H9 (cell line): ENCODE results near the gene ADAD2. TPM values are rescaled to one million over a fixed set of nuclear protein-coding genes. Genes with fewer than 3 reads are reported as not detected.
A peak's percentile ranks its signal among the peaks of the same experiment; 100 is the strongest.

ENCODE experiments used
- DNase-seq: peaks from one replicate; pipeline ENCODE4 v3.0.0-alpha.2; 2017
- H2AFZ ChIP-seq: one replicate; pipeline ENCODE4 v1.6.1; 2013; ENCODE audit warnings: mild to moderate bottlenecking, low read length, control low read depth, moderate library complexity
- H2AK5ac ChIP-seq: 2 replicates; pipeline ENCODE4 v1.6.1; 2013; ENCODE audit warnings: low read length, control low read depth, mixed read lengths; ENCODE audit not compliant: insufficient read length
- H2BK120ac ChIP-seq: one replicate; pipeline ENCODE4 v1.6.1; 2013; ENCODE audit warnings: low read depth, mild to moderate bottlenecking, low read length, control low read depth, inconsistent platforms; ENCODE audit not compliant: poor library complexity, severe bottlenecking
- H2BK12ac ChIP-seq: 2 replicates; pipeline ENCODE4 v1.6.1; 2013; ENCODE audit warnings: low read length, control low read depth, mixed read lengths, low read depth; ENCODE audit not compliant: insufficient read length
- H2BK15ac ChIP-seq: 2 replicates; pipeline ENCODE4 v1.6.1; 2013; ENCODE audit warnings: low read depth, low read length, control low read depth
- H2BK20ac ChIP-seq: one replicate; pipeline ENCODE4 v1.6.1; 2013; ENCODE audit warnings: low read depth, mild to moderate bottlenecking, low read length, control low read depth, inconsistent platforms; ENCODE audit not compliant: poor library complexity, severe bottlenecking
- H2BK5ac ChIP-seq: 2 replicates; pipeline ENCODE4 v1.6.1; 2013; ENCODE audit warnings: low read length, control low read depth, mixed read lengths; ENCODE audit not compliant: insufficient read length
- H3K14ac ChIP-seq: 2 replicates; pipeline ENCODE4 v1.6.1; 2013; ENCODE audit warnings: low read length, control low read depth; ENCODE audit not compliant: insufficient read depth
- H3K18ac ChIP-seq: 2 replicates; pipeline ENCODE4 v1.6.1; 2013; ENCODE audit warnings: low read depth, mild to moderate bottlenecking, mixed read lengths, low read length, control low read depth; ENCODE audit not compliant: insufficient read length
- H3K23ac ChIP-seq: 2 replicates; pipeline ENCODE4 v1.6.1; 2013; ENCODE audit warnings: low read length, control low read depth, mixed read lengths, low read depth; ENCODE audit not compliant: insufficient read length
- H3K23me2 ChIP-seq: 2 replicates; pipeline ENCODE4 v1.6.1; 2013; ENCODE audit warnings: low read depth, mild to moderate bottlenecking, mixed read lengths, low read length, control low read depth; ENCODE audit not compliant: insufficient read length, poor library complexity, severe bottlenecking
- H3K27ac ChIP-seq: 2 replicates; pipeline ENCODE4 v1.5.1; 2013; ENCODE audit warnings: low read length, control low read depth, mixed read lengths, low read depth; ENCODE audit not compliant: insufficient read length
- H3K27me3 ChIP-seq: 2 replicates; pipeline ENCODE4 v1.6.1; 2013; ENCODE audit warnings: low read length, control low read depth, inconsistent platforms; ENCODE audit not compliant: insufficient read depth
- H3K4ac ChIP-seq: 2 replicates; pipeline ENCODE4 v1.6.1; 2013; ENCODE audit warnings: low read depth, mild to moderate bottlenecking, control low read depth, inconsistent platforms, low read length, moderate library complexity
- H3K4me1 ChIP-seq: 2 replicates; pipeline ENCODE4 v1.6.1; 2013; ENCODE audit warnings: low read length, control low read depth, inconsistent platforms; ENCODE audit not compliant: insufficient read depth
- H3K4me2 ChIP-seq: 2 replicates; pipeline ENCODE4 v1.6.1; 2013; ENCODE audit warnings: low read length, control low read depth, mixed read lengths; ENCODE audit not compliant: insufficient read length, insufficient read depth
- H3K56ac ChIP-seq: 2 replicates; pipeline ENCODE4 v1.6.1; 2013; ENCODE audit warnings: low read depth, mild to moderate bottlenecking, mixed read lengths, low read length, control low read depth; ENCODE audit not compliant: insufficient read length
- H3K79me1 ChIP-seq: 2 replicates; pipeline ENCODE4 v1.6.1; 2013; ENCODE audit warnings: low read depth, mild to moderate bottlenecking, moderate library complexity, low read length, control low read depth, inconsistent platforms; ENCODE audit not compliant: insufficient read depth, poor library complexity, severe bottlenecking
- H3K79me2 ChIP-seq: 2 replicates; pipeline ENCODE4 v1.6.1; 2013; ENCODE audit warnings: low read length, control low read depth, inconsistent platforms; ENCODE audit not compliant: insufficient read depth
- H3K9ac ChIP-seq: 2 replicates; pipeline ENCODE4 v1.6.1; 2013; ENCODE audit warnings: low read length, control low read depth, mixed read lengths; ENCODE audit not compliant: insufficient read length; ENCODE audit errors: extremely low read depth
- H3K9me3 ChIP-seq: one replicate; pipeline ENCODE4 v1.6.1; 2013; ENCODE audit warnings: low read depth, low read length, inconsistent platforms; ENCODE audit not compliant: control insufficient read depth
- H3T11ph ChIP-seq: one replicate; pipeline ENCODE4 v1.6.1; 2013; ENCODE audit warnings: mild to moderate bottlenecking, low read length, control low read depth, inconsistent platforms
- H4K20me1 ChIP-seq: one replicate; pipeline ENCODE4 v1.6.1; 2013; ENCODE audit not compliant: control insufficient read depth, insufficient read length, insufficient read depth
- H4K5ac ChIP-seq: 2 replicates; pipeline ENCODE4 v1.6.1; 2013; ENCODE audit warnings: low read depth, mild to moderate bottlenecking, mixed read lengths, low read length, control low read depth; ENCODE audit not compliant: insufficient read length
- H4K8ac ChIP-seq: replicated peaks from 2 replicates; pipeline ENCODE4 v1.6.1; 2013; ENCODE audit warnings: low read length, control low read depth, mixed read lengths, low read depth; ENCODE audit not compliant: insufficient read length
- H4K91ac ChIP-seq: 2 replicates; pipeline ENCODE4 v1.6.1; 2013; ENCODE audit warnings: low read depth, mild to moderate bottlenecking, moderate library complexity, mixed read lengths, low read length, control low read depth; ENCODE audit not compliant: insufficient read length
- H3K27ac Mint-ChIP-seq, 3 experiments: 2 replicates in 2 of 3; 3 replicates in 1 of 3; pipeline ENCODE4 v1.8.0; 2020 to 2021; ENCODE audit warnings: mixed read lengths in 3 of 3, mild to moderate bottlenecking in 1 of 3, moderate library complexity in 1 of 3
- H3K27me3 Mint-ChIP-seq: 2 replicates; pipeline ENCODE4 v1.8.0; 2021; ENCODE audit warnings: low read depth, mild to moderate bottlenecking, moderate library complexity, mixed read lengths
- H3K36me3 Mint-ChIP-seq, 3 experiments: 2 replicates in 2 of 3; 3 replicates in 1 of 3; pipeline ENCODE4 v1.8.0; 2020 to 2021; ENCODE audit warnings: low read depth in 3 of 3, mixed read lengths in 3 of 3; ENCODE audit not compliant: insufficient read depth in 1 of 3
- H3K4me1 Mint-ChIP-seq, 2 experiments: 2 replicates each; pipeline ENCODE4 v1.8.0; 2020; ENCODE audit warnings: mixed read lengths in 2 of 2
- H3K4me3 Mint-ChIP-seq, 2 experiments: 2 replicates in 1 of 2; 3 replicates in 1 of 2; pipeline ENCODE4 v1.8.0; 2020 to 2021; ENCODE audit warnings: mild to moderate bottlenecking in 2 of 2, mixed read lengths in 2 of 2, moderate library complexity in 1 of 2
- H3K9me3 Mint-ChIP-seq, 2 experiments: 2 replicates in 1 of 2; 3 replicates in 1 of 2; pipeline ENCODE4 v1.8.0; 2020; ENCODE audit warnings: mild to moderate bottlenecking in 2 of 2, mixed read lengths in 2 of 2, moderate library complexity in 1 of 2
- WGBS: extraction: QIAGEN DNeasy Blood & Tissue Kit; methylation state at CpG from one replicate; pipeline ENCODE4 v1.1.7; 2013; ENCODE audit warnings: missing lambda C conversion rate, low lambda C conversion rate, mixed read lengths; ENCODE audit not compliant: insufficient read length; ENCODE audit errors: extremely low coverage; 5-methylcytosine and 5-hydroxymethylcytosine counted together
- total RNA-seq: library from RNA; stranded (reverse); gene quantifications from 2 replicates; pipeline ENCODE4 v1.2.1, GENCODE V29; 2021
- TF ChIP-seq, protein P1 (sequence below): fragments of 200-600 bp; sonication (generic); conservative IDR thresholded peaks from 3 replicates; pipeline ENCODE4 v1.8.0; 2021; ENCODE audit warnings: antibody characterized with exemption, mild to moderate bottlenecking

ADAD2 gene
- total RNA-seq, 1 experiment from 2014 or later, result 1.0 TPM

DNA sequence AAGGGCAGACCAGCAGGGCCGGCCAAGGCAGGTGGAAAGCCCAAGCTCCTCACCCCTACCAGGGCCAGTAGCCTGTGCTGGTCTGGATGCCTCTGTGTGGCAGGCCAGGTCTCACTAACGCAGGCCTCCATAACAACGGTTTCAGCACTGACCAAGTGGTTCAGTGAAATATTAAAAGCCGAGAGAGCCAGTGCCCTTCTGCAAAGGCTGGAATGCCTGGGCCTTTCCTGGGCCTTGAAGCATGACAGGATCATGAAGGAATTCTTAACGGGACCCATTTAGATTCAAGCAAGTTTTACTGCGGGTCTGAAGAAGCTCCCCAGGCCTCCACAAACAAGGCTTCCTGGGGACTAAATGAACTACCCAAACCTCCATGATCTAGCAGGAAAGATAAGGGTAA is 16.3 kb downstream of the ADAD2 start:
- no peak overlapping the region for H2BK12ac ChIP-seq
- no peak overlapping the region for H3K27ac ChIP-seq
- H4K5ac ChIP-seq, result no peak overlapping the region
- no peak overlapping the region for H3T11ph ChIP-seq
- no peak overlapping the region for H3K23ac ChIP-seq
- WGBS, result no CpG with 5 or more reads among the region's 6 CpGs
- H3K9ac ChIP-seq, result no peak overlapping the region
- Mint-ChIP-seq H3K4me1 (peaks cover 5 to 7% of the 10 kb centered on the region in 2 experiments), H3K27me3 (peaks cover 3% of the 10 kb centered on the region), H3K36me3 (no peaks in the 10 kb centered on the region), H3K9me3 (no peaks in the 10 kb centered on the region), H3K4me3 (no peak overlapping the region), H3K27ac (0 out of 7 replicates have a peak overlapping the region, but pooled peaks of 1 of the 3 experiments have one; percentile 44)
- H2AFZ ChIP-seq, result no peak overlapping the region
- no peaks in the 10 kb centered on the region for H3K9me3 ChIP-seq
- no peaks in the 10 kb centered on the region for H3K27me3 ChIP-seq
- no peaks in the 10 kb centered on the region for H3K4me1 ChIP-seq
- no peak overlapping the region for H4K91ac ChIP-seq
- H2AK5ac ChIP-seq, result no peak overlapping the region
- H3K56ac ChIP-seq, result no peak overlapping the region
- no peak overlapping the region for H3K4ac ChIP-seq
- no peak overlapping the region for H2BK20ac ChIP-seq
- H3K18ac ChIP-seq, result no peak overlapping the region
- no peaks in the 10 kb centered on the region for H3K79me1 ChIP-seq
- no peak overlapping the region for H2BK120ac ChIP-seq
- TF ChIP-seq, protein P1, sequence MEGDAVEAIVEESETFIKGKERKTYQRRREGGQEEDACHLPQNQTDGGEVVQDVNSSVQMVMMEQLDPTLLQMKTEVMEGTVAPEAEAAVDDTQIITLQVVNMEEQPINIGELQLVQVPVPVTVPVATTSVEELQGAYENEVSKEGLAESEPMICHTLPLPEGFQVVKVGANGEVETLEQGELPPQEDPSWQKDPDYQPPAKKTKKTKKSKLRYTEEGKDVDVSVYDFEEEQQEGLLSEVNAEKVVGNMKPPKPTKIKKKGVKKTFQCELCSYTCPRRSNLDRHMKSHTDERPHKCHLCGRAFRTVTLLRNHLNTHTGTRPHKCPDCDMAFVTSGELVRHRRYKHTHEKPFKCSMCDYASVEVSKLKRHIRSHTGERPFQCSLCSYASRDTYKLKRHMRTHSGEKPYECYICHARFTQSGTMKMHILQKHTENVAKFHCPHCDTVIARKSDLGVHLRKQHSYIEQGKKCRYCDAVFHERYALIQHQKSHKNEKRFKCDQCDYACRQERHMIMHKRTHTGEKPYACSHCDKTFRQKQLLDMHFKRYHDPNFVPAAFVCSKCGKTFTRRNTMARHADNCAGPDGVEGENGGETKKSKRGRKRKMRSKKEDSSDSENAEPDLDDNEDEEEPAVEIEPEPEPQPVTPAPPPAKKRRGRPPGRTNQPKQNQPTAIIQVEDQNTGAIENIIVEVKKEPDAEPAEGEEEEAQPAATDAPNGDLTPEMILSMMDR, result no peak
- H4K8ac ChIP-seq, result no peak overlapping the region
- H2BK5ac ChIP-seq, result no peak overlapping the region
- no peak overlapping the region for H3K4me2 ChIP-seq
- H2BK15ac ChIP-seq, result no peak overlapping the region
- no peaks in the 10 kb centered on the region for H3K23me2 ChIP-seq
- H3K79me2 ChIP-seq, result no peaks in the 10 kb centered on the region
- no peak overlapping the region; the same call in 1 of the 2 replicates for H3K14ac ChIP-seq
- no peaks in the 10 kb centered on the region for H4K20me1 ChIP-seq
- DNase-seq, result no peak
